Bronchial epithelial cell (primary cell): ENCODE results near the gene OLFML2A. TPM values are rescaled to one million over a fixed set of nuclear protein-coding genes. Genes with fewer than 3 reads are reported as not detected.
"Not testable (repeated sequence)": the region's sequence is repeated elsewhere in the genome, so short reads cannot be mapped to it uniquely, and the experiment has no call there.

ENCODE experiments used
- DNase-seq: peaks from one replicate; pipeline ENCODE4 v3.0.0-alpha.2; 2010; ENCODE audit warnings: low read depth
- FAIRE-seq: peaks from 2 replicates; lab custom pipeline; 2011; peaks lifted over from hg19 to GRCh38; lab: Jason Lieb, UNC
- H3K27me3 ChIP-seq: 2 replicates; pipeline ENCODE4 v1.5.1; 2011; ENCODE audit warnings: low read length; ENCODE audit not compliant: control insufficient read depth, insufficient read depth
- H3K36me3 ChIP-seq: 2 replicates; pipeline ENCODE4 v1.5.1; 2011; ENCODE audit warnings: low read length; ENCODE audit not compliant: control insufficient read depth, insufficient read depth
- H3K4me3 ChIP-seq: 2 replicates; pipeline ENCODE4 v1.5.1; 2011; ENCODE audit warnings: mild to moderate bottlenecking, low read depth, low read length, control low read depth
- CTCF ChIP-seq: IDR thresholded peaks from 2 replicates; pipeline ENCODE4 v1.5.1; 2011; ENCODE audit warnings: mild to moderate bottlenecking, moderate library complexity, low read length, control low read depth, inconsistent platforms; ENCODE audit not compliant: insufficient read depth, severe bottlenecking
- total RNA-seq: library from RNA; depleted of rRNA; stranded (reverse); fragments of >200 nt; gene quantifications from 2 replicates; pipeline ENCODE4 v1.2.1, GENCODE V29; 2014

The OLFML2A gene
- total RNA-seq, 1 donor from 2014 or later, result 4.5 TPM

- Histone ChIP-seq H3K36me3 (no peaks in the 10 kb centered on the region), H3K27me3 (no peaks in the 10 kb centered on the region), H3K4me3 (no peak overlapping the region)
- no peak for FAIRE-seq
- TF ChIP-seq CTCF, result no peak
- DNase-seq, result peak; percentile 96
These were observed 57.7 kb downstream of the OLFML2A start for GRCh38 chr9:124834591-124834990.

- H3K27me3 ChIP-seq, result no peaks in the 10 kb centered on the region
- no peaks in the 10 kb centered on the region for H3K36me3 ChIP-seq
- FAIRE-seq, result no peak
- TF ChIP-seq CTCF, result no peak
- no peak overlapping the region for H3K4me3 ChIP-seq
- peak; percentile 53 for DNase-seq
These were observed 58.2 kb downstream of the OLFML2A start for GRCh38 chr9:124835026-124835557.

- DNase-seq, H3K4me3 ChIP-seq, H3K27me3 ChIP-seq, H3K36me3 ChIP-seq, FAIRE-seq: not testable (repeated sequence)
These were observed 61.2 kb downstream of the OLFML2A start for GRCh38 chr9:124838132-124838531.

- FAIRE-seq, H3K27me3 ChIP-seq, DNase-seq, H3K4me3 ChIP-seq, H3K36me3 ChIP-seq: not testable (repeated sequence)
These were observed 61.8 kb downstream of the OLFML2A start for GRCh38 chr9:124838567-124839275.

GRCh38 chr9:124839612-124840299 lies 62.8 kb downstream of the OLFML2A start:
- FAIRE-seq (no peak), DNase-seq (no peak)
- no peaks in the 10 kb centered on the region for H3K36me3 ChIP-seq
- no peaks in the 10 kb centered on the region for H3K27me3 ChIP-seq
- H3K4me3 ChIP-seq, result no peak overlapping the region
- TF ChIP-seq CTCF, result peak; percentile 64

- DNase-seq, result no peak
- peak; percentile 34 for TF ChIP-seq CTCF
- no peaks in the 10 kb centered on the region for H3K36me3 ChIP-seq
- no peak for FAIRE-seq
- no peaks in the 10 kb centered on the region for H3K27me3 ChIP-seq
- no peak overlapping the region for H3K4me3 ChIP-seq
These were observed 63.4 kb downstream of the OLFML2A start for GRCh38 chr9:124840300-124840833.
